ENCODE data around the gene PAPPA.

Gene PAPPA

GRCh38 chr9:116323571-116323970 lies 170.0 kb downstream of the PAPPA start:
- no peak for DNase-seq

DNA sequence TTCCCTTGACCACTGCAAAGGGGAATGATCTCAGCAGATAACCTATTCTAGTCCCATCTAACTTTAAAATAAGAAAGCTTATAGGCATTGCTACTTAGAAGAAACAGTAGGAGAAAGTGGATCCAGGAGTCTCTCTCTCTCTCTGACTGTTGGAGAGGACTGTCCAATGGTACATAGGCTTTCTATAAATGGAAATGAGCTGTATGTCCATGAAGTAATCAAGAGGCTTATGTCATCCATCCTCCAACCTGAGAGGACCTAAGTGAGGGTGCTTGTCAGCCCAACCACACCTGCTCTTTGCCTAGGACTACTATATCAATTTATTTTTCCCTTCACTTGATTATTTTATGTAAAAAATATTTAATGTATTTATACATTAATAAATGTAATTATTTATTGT lies 172.3 kb downstream of the PAPPA start:
- DNase-seq: no peak

DNA sequence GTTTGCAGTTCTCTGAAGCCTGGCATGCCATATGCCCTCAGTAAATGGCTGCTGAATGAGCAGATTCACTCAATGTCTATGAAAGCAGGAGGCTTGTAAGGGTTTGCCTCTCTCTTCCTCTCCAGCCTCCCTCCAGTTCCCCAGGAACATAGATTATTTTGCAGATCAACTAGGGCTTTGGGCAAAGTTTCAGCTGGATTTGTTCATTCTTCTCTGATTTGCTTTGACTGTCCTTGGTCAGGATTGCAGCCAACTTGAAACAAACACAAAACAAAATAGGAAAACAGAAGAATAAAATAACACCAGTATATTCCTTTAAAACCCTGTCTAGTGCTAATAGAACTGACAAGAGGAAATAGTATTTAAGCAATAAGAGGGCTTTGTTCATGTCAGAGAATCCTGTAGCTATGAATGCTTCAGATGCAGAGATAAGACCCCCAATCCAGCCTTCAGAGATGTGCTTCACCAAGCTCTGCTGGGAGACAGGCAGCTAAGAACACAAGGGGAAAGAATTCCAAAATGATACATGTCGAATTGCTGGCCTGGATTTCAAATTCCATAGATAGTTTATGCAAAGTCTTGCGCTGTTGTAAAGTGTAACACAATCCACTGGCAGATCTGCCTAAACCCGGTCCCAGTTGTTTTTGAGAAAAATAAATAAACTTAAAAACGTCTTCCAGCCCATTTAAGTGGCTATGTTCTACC lies 174.3 kb downstream of the PAPPA start:
- no peak for DNase-seq

DNA sequence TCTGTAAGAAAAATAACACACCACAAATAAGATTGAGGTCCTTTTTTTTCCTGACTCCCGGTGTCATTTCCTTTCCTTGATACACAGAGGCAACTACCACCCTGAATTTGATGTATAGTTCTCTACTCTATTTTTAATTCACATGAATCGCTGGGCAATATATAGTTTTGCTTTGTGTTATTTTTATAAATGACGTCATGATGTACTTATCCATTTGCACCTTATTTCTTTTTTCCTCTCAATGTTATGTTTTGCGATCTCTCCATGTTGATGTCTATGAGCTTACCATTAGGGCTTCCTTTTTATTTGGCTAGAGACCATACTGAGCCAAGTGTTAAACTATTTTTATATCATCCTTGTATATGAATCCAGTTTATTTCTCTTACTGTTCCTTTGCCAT lies 175.9 kb downstream of the PAPPA start:
- DNase-seq: no peak

DNA sequence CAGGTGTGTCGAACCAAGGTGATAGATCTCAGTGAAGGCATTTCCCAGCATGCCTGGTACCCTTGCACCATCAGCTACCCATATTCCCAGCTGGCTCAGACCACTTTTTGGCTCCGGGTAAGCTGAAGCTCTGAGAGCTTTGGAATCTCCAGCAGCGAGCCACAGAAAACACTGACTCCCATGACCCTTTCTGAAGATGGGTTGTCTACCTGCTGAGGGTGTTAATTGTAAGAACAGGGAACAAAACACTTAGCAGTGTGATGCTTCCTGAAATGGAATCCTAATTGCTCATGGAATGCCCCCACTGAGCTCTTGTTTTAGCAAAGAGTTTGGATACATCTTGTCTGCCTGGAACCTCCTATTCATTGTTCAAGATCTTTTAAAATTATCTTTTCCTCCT lies 177.7 kb downstream of the PAPPA start:
- DNase-seq: no peak

GRCh38 chr9:116332090-116332489 lies 178.5 kb downstream of the PAPPA start:
- DNase-seq: no peak

- DNase-seq: no peak
Measured at GRCh38 chr9:116333254-116333653, 179.7 kb downstream of the PAPPA start.

DNA sequence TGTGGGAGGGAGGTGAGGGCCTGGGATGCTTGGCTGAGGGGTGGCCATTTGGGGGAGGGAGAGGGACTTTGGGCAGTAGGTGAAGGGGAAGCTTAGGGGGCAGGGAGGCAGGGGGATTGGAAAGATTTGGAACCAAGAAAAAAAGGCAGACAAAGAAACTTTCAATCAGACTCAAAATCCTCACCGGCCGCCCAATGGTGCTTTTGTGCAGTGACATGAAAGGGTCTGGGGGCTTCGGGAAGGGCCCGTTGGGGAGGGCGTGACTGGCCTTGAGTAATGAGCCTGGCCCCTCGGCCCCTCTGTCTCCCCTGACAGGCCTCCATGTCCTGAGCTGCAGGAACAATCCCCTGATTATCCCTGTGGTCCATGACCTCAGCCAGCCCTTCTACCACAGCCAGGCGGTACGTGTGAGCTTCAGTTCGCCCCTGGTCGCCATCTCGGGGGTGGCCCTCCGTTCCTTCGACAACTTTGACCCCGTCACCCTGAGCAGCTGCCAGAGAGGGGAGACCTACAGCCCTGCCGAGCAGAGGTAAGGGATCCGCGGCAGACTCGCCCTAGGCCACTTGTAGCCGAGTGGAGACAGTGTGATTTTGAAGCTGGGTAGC lies 181.1 kb downstream of the PAPPA start:
- no peak for DNase-seq

GRCh38 chr9:116335392-116335791 lies 181.8 kb downstream of the PAPPA start:
- DNase-seq: no peak

- DNase-seq: no peak
Measured at GRCh38 chr9:116336133-116336862, 182.7 kb downstream of the PAPPA start.

DNA sequence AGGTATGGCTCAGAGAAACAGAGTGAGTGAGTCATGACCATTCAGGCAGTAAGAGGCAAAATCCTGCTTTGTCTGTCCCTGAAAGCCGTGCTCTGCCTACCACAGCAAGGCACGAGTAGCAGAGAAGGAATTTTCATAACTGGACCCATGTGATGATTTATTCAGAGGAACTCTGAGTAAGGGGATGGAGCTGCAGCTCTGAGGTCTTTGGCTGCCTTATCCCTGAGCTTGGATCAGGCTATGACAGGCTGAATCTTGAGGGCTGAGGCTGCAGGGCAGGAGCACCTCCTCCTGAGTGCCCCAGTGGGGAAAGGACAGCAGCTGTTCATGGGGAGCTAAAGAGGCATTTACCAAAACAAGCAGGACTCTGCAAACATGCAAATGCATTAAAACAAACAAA lies 183.4 kb downstream of the PAPPA start:
- DNase-seq: no peak

- DNase-seq: no peak
Measured at GRCh38 chr9:116340270-116340669, 186.7 kb downstream of the PAPPA start.

DNA sequence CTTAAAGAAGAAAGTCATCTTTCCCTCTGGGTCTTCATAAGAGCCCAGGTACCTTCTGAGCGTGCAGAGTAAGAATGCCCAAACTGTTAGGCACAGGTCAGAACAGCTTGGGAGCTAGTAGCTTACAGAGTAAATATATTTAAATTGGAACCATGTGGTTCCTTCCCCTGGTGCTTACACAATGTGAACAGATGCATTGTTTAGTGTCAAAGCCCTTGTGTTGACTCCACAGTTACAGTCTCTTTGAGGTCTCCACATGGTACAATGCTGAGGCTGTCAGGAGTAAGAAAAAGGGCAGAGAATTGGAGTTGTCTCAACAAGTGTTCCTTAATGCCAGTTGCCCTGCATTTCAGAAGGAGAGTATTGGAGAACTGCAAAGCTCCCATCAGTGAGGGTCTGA lies 188.5 kb downstream of the PAPPA start:
- DNase-seq: no peak

DNA sequence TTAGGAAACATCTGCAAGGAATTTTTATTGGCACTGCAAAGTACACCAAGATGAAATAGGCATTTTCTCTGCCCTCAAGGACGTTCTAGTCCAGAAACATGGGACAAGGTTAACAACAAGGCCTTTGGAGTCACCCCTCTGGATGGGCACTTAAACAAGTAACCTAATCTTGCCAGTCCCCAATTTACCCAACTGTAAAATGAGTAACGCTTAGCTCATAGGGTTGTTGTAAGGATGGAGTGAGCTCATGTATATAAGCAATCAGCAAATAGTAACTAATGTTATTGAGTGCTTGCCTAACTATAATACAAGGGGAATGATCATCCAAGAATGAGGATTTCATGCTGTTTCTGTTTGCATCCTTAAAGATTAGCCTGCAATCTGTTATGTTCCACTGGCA lies 189.3 kb downstream of the PAPPA start:
- no peak for DNase-seq

DNA sequence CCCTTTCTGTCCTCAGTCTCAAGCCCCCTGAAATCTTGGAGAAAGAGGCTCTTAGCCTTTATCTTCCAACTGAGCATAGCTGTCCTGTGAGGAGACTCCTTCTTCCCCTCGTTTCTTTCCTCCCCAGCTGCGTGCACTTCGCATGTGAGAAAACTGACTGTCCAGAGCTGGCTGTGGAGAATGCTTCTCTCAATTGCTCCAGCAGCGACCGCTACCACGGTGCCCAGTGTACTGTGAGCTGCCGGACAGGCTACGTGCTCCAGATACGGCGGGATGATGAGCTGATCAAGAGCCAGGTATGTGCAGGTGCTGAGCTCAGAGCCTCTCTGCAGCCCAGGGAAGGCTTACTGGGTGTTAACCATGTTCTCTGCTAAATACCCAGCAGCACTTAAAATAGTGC lies 190.8 kb downstream of the PAPPA start:
- no peak for DNase-seq

DNA sequence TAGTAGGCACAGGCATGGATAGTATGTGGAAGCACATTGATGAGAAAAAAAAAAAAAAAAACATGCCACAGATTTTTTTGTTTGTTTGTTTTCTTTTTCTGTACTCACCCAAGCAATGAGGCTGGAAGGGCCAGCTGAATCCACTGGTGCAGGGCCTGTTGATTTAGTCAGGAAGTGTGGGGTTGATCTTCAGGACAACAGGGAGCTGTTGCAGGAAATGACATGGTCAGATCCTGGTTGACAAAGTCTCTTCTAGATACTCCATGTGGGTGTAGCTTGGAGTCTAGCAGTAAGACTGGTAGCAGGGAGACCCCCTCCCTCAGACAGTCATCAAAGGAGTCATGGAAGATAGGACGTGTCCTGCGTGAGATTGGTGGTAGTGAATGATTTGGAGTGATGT lies 191.8 kb downstream of the PAPPA start:
- no peak for DNase-seq

DNA sequence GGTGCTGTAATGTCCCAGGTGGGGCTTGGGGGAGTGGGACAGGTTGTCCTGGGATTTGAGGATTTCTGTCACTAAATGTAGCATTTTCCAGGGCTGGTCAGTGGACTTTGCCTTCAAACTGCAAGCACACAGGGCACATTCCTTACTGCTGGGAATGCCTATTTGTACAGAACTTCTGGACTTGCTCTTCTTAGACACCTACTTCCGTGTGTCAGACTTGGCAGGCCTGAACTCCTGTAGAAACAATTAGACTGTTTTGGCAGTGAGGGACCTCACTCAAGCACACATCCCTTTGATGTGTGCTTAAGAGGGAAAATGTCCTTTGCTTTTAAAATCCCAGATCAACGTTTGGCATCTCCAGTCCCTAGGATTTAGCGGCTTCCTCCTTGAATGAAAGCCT lies 192.2 kb downstream of the PAPPA start:
- no peak for DNase-seq

DNA sequence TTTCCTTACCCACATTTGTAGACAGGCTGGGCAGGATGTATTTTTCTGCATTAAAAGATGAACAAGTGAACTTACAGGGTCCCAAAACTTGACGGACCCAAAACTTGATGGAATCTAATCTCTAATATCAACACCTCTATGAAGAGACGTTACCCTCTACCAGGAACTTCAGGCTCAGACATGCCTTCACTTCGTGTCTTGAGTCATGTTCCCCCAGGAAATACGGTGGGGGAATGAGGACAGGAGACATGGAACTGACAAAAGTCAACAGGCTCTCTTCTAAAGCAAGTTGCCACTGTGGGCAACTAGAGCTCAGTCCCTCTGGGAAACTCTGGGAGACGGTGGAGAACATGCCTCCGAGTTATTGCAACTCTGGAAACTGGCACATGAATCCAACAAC lies 196.1 kb downstream of the PAPPA start:
- DNase-seq: no peak

DNA sequence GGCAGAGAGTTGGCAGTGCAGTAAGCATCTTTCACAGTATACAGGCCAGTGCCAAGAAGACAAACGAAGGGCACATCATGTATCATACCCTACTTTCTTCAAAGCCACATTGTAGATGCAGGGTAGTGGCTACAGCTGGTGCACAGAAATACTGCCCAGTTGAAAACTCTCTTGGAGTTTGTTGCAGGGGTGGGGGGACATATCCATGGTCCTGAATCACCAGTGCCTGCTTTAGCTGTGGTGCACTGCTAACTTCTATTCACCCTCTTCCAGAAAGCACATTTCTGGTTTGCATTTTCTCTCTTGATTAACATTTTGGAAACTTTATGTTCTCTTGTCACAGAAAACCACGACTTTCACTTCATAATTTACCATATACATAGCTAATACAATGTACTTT lies 196.6 kb downstream of the PAPPA start:
- DNase-seq: no peak

DNA sequence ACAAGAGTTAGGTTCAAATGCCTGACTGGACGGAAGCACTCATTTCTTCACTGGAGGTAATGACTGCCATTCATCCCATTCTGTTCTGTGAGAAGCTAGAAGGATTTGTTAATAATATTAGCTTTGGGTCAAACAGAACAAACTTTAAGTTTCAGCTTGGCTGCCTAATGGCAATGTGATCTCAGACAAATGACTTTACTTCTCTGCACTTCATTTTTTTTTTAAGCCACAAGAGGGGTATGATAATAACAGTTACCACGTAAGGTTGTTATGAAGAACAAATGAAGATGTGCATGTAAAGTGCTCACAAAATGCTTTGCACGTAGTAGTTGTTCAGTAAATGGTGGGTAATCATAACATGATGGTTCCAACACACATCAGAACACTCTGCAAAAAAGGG lies 199.4 kb downstream of the PAPPA start:
- DNase-seq: no peak

DNA sequence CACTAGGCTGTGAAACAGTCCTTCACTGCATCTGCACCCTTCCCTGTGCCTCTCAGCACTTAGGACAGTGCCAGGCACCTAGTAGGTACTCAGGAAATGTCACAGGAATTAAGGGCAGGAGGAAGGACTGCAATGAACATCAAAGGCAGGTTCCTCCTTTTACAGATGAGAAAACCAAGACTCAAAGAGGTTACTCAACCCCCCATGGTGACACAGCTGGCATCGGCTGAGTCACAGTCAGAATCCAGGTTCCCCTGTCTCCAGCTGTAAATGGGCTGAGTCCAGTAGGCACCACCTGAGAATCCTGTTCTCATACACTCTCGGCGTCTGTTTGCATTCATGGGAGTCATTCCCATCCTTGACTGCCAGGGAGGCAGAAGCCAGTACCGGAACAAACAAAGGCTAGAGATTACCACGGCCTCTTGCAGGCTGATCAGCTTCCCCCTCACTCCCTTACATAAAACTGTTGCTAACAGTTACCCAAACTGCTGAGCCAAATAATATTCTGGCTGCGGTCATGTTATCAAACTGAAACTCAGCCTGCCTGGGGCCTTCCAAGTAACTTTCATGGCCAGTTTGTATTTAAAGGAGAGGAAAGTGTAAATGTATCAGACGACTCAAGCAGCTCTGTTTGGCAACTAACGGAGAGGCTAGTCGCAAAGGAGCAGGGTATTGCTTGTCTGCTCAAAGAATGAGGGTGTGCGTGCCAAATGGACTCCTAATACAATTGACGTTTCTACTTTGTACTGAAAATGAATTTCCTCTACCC lies 201.7 kb downstream of the PAPPA start:
- no peak for DNase-seq

DNA sequence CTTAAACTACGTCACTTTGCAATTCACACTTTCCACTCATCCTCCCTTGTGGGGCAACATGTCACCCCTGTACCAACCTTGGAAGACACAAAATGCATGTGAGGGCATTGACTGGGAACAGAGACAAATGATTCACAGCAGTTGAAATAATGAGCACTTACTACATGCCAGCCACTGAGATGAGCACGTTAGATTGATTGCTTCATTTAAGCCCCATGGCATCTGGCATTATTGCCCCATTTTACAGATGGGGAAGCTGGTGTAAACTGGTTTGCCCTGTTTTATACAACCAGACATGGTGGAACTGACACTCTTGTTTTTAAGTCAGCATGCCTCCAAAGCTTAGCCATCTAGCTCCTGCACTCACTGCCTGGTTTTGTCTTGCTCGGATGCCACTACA lies 204.7 kb downstream of the PAPPA start:
- no peak for DNase-seq

DNA sequence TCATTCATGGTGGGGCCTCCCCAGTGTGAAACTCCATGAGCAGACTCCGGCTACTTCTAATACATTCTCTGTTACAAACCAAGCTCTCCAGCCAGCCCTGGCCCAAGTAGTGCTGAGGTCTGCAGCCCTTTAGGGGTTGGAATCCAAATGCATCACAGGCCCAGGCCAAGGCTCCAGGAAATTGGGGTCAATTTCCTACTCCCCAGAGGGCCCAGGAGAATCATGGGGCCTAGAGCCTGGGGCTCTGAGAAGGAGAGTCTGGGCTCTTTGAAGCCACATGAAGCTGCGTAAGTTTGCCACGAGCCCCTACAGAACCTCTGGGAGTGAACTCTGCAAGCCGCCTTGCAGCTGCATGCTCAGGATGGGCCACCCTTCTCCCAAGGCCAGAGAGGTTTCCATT lies 206.4 kb downstream of the PAPPA start:
- no peak for DNase-seq

DNA sequence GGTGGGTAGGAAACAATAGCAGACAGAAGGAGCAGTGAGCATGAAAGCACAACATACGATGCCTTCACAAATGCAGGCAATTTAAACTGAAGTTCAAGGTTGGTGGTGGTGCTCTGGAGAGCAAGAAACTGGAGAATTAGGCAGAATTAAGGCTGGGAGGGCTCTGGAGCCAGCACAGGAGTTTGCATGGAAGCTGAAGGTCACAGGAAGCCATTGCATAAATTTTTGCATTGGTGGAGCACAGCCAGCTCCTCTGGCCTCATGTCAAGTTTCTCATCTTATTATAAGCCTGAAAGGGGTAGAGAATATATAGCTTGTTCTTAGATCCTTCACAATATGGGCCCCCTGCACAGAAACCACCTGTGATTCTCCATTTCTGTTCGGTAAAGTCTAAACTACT lies 207.4 kb downstream of the PAPPA start:
- no peak for DNase-seq

Data from inflammatory macrophage treated with lipopolysaccharide for 1 hour (primary cell).